ENCODE results near the gene SCIMP.

Gene SCIMP

DNA sequence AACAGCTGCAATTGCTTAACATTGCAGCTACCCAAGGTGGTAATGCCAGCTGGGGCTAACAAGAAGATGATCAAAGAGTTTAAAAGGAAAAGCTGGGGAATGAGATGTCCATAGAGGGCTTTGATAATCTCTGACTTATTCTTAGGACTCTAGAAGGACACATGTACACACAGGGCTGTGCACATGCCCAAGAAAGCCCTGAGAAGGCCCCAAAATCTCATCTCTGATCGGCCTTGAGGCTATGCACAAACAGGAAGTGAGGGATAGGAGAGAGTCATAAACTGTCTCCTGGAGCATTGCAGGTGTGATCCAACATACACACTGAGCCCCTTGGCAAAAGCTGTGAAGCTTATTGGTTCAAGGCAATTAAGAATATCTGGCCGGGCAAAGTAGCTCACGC lies 30.2 kb upstream of the SCIMP start:
- H3K27ac ChIP-seq: no peak overlapping the region
- TF ChIP-seq ZFX (IDR thresholded peaks at IDR 0.05): no peak
- TF ChIP-seq, protein P1, sequence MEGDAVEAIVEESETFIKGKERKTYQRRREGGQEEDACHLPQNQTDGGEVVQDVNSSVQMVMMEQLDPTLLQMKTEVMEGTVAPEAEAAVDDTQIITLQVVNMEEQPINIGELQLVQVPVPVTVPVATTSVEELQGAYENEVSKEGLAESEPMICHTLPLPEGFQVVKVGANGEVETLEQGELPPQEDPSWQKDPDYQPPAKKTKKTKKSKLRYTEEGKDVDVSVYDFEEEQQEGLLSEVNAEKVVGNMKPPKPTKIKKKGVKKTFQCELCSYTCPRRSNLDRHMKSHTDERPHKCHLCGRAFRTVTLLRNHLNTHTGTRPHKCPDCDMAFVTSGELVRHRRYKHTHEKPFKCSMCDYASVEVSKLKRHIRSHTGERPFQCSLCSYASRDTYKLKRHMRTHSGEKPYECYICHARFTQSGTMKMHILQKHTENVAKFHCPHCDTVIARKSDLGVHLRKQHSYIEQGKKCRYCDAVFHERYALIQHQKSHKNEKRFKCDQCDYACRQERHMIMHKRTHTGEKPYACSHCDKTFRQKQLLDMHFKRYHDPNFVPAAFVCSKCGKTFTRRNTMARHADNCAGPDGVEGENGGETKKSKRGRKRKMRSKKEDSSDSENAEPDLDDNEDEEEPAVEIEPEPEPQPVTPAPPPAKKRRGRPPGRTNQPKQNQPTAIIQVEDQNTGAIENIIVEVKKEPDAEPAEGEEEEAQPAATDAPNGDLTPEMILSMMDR (conservative IDR thresholded peaks at IDR 0.05): no peak

DNA sequence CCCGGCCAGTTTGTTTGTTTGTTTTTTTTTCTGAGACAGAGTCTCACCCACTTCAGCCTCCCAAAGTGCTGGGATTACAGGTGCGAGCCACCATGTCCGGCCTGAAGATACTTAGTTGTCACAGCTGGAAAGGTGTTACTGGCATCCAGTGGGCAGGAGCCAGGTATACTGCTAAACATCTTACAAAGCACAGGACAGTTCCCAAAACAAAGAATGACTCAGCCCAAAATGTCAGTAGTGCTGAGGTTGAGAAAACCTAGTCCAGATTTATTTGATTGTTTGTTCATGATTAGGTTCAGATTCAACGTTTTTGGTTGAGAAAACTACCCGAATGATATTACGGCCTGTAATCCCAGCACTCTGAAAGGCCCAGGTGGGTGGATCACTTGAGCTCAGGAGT lies 28.8 kb upstream of the SCIMP start:
- TF ChIP-seq, protein P1 (conservative IDR thresholded peaks at IDR 0.05): no peak
- no peak for TF ChIP-seq ZFX (IDR thresholded peaks at IDR 0.05)
- H3K27ac ChIP-seq: peak overlapping the region; percentile 83

DNA sequence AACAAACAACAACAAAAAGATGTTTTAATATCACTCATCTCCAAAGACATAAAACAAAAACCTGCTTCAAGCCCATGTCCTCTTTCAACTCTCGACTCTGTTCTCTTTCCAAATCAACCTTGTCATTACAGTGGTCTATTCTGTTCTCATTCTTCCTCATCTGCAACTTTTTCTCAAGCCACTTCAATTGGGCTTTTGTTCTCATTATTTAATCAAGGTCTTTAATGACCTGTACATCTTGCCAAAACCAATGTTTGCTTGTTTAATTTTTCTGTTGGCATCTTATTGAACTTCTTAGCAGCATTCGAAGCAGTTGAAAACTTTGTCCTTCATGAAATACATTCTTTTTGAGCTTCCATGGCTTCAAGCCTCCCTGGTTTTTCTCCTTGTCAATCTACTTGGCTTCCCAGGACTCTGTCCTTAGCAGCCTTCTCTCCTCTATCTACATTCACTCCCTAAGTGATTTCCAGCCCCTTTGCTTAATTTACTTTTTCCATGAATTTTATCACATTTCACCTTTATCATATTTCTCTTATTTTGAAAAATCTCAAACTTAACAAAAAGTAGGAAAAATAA lies 27.8 kb upstream of the SCIMP start:
- TF ChIP-seq ZFX (IDR thresholded peaks at IDR 0.05): no peak
- TF ChIP-seq, protein P1 (conservative IDR thresholded peaks at IDR 0.05): no peak
- H3K27ac ChIP-seq: peak overlapping the region; percentile 83

DNA sequence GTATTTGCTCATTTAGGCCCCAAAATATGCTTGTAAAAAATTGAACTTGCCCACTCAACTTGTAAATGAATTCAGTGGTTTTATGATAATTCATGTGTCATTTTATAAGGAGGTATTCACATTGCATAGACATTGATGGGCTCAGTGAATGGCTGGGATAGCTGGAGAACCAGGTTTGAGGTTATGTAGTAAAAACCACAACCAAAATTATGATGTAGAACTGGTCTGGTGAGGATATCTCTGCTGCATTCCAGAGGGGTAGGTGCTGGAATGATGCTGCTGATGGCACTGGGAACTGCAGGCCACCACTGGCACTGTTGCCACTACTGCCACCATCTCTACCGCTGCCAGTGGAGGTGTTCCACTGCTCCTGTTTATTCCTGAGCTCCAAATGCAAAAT lies 25.9 kb upstream of the SCIMP start:
- TF ChIP-seq ZFX (IDR thresholded peaks at IDR 0.05): no peak
- TF ChIP-seq, protein P1 (conservative IDR thresholded peaks at IDR 0.05): no peak
- H3K27ac ChIP-seq: peak overlapping the region; percentile 80

DNA sequence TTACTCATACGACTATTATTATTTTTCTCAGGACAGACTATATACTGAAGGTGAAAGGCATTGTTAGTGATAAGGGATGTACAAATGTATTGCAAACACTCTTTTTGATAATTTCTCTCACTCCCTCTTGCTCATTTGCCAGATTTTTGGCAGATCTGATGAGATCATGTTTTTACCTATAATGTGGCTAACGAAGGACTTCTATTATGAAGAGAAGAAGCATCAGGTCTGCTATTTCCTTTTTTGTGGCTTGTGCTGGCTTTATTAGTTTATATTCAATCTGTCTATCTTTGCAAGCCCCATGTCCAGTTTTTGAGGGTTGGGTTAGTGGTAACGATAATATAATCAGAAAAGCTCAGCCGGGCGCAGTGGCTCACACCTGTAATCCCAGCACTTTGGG lies 22.5 kb upstream of the SCIMP start:
- TF ChIP-seq, protein P1 (conservative IDR thresholded peaks at IDR 0.05): no peak
- no peak for TF ChIP-seq ZFX (IDR thresholded peaks at IDR 0.05)

DNA sequence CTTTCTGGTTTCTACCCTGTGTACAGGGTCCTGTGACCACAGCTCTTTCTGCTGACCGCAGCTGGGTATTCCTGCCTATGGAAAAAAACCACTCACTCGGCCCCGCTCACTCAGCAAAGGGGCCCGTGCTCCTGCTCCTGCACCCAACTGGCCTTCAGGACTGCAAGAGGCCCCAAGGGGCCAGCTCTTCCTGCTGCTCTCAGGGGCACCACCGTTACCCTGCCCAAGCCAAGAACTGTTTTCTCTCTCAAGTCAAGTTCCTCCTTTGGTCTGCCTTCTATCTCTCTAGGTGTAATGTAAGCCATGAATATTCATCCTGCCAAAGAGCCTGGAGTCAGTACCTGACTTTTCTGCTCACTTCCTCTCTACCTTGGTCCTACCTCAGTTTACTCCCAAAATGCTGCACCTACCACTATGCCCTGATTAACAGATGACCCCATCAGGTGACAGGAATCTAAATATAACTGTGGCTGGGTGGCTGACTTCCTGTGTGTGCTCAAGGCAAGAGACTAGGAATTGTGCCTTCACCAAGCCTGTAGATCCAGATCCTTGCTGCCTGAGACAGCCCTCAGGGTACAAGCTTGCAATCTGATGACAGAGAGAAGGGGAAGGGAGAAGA lies 20.4 kb upstream of the SCIMP start:
- H3K27ac ChIP-seq: no peak overlapping the region
- no peak for TF ChIP-seq ZFX (IDR thresholded peaks at IDR 0.05)
- TF ChIP-seq, protein P1 (conservative IDR thresholded peaks at IDR 0.05): no peak

More for the DNA sequence above, 22.5 kb upstream of the SCIMP start:
- no peak overlapping the region for H3K27ac ChIP-seq

DNA sequence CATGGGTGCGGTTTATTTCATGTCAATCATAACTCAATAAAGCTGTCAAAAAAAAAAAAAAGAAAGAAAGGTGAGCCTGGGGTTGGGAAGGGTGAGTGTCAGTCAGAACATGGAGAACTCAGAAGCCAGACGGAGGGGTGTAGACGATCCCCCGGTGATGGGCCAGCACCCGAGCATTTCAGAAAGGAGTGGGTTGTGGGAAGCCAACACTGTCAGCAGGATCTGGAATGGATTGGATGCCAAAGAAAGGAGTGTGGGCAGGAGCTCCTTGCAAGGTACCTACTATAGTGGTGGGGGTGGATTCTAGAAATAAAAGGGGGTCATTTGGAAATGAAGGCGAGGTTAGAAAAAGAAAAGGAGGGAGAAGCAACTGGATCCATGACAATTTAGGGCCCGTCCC lies 19.8 kb upstream of the SCIMP start:
- no peak for TF ChIP-seq ZFX (IDR thresholded peaks at IDR 0.05)
- TF ChIP-seq, protein P1 (conservative IDR thresholded peaks at IDR 0.05): no peak
- no peak overlapping the region for H3K27ac ChIP-seq

Data from C4-2B (cell line).